Myometrial cell (primary cell): Measurements from ENCODE around the gene MAP1LC3B2. TPM values are rescaled to one million over a fixed set of nuclear protein-coding genes. Genes with fewer than 3 reads are reported as not detected.

ENCODE experiments used
- total RNA-seq: library from RNA; depleted of rRNA; stranded (reverse); fragments of >200 nt; gene quantifications from 2 replicates; pipeline ENCODE4 v1.2.3, GENCODE V29; 2015

MAP1LC3B2 gene
- 0.29 and 0.53 TPM in 2 replicates for total RNA-seq

DNA sequence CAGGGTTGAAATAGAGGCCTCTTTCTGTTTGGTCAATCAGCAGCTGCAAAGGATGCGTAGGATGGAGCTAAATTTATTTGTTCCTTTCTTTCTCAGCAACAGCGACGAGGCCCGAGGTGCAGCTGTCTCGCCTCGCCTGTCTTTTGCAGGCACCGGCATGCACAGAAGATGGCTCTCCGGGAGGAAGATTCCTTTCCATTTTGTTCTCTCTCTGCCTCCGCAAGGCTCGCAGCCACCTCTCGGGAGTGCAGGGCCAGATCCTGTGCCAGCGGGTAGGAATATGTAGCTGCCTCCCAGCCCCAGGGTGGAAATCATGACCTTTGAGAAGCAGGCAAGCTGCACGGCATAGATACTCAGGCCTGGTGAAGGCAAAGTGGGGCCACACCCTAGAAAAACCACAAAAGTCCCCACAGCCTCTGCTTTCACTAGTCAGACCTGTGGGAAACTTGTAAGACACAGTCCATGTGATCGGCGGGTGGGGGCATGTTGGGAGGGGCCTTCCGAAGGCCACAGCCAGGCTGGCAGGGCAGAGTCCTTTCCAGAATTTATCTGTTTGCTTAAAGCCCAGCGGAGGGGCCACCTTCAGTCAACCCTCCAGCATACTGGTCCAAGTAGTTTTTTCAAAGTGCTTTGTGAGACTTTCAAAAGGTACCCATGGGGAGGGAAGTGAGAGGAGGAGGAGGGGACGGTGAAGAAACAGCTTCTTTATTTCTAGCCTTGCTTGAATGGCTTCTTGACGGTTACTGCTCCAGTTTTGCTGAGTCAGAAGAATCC is at the start of gene MAP1LC3B2:
TSS of gene MAP1LC3B2 (plus strand) at position 220 of the 774 bp plus-strand sequence. CDS start 16,562 bp downstream, outside the sequence.

Other genes starting within 250 kb of the MAP1LC3B2 start
- gene SPRING1, start 178.7 kb downstream of the MAP1LC3B2 start, total RNA-seq: 21.0 and 24.8 TPM in 2 replicates
- 6.6 TPM in 2 replicates for gene RNFT2, start 178.9 kb downstream of the MAP1LC3B2 start, total RNA-seq